DND-41 (cell line): ENCODE data around the gene NEDD4L.

Source experiments
- ATAC-seq: fragments of 200-7000 bp; cut with Tn5 transposase; 3 replicates; pipeline ENCODE4 v1.9.1; 2021; ENCODE audit warnings: low read depth; ENCODE audit not compliant: insufficient read depth
- DNase-seq: peaks from one replicate; pipeline ENCODE4 v3.0.0-alpha.2; 2020
- H2AFZ ChIP-seq: 2 replicates; pipeline ENCODE4 v1.6.0; 2012; ENCODE audit warnings: low read depth, low read length
- H3K27ac ChIP-seq: 2 replicates; pipeline ENCODE4 v1.5.1; 2012; ENCODE audit warnings: low read length, inconsistent platforms
- H3K27me3 ChIP-seq: fragments of 200-600 bp; sonication (generic); 2 replicates; pipeline ENCODE4 v1.6.0; 2012; ENCODE audit warnings: low read length, mild to moderate bottlenecking, inconsistent platforms; ENCODE audit not compliant: insufficient read depth, poor library complexity
- H3K36me3 ChIP-seq: 2 replicates; pipeline ENCODE4 v1.5.1; 2012; ENCODE audit warnings: low read length, inconsistent platforms; ENCODE audit not compliant: insufficient read depth
- H3K4me1 ChIP-seq: 2 replicates; pipeline ENCODE4 v1.5.1; 2012; ENCODE audit warnings: mild to moderate bottlenecking, low read length; ENCODE audit not compliant: insufficient read depth
- H3K4me2 ChIP-seq: 2 replicates; pipeline ENCODE4 v1.6.0; 2012; ENCODE audit warnings: mild to moderate bottlenecking, moderate library complexity, low read length, inconsistent platforms; ENCODE audit not compliant: insufficient read depth
- H3K4me3 ChIP-seq, 2 experiments: fragments of 200-600 bp in 1 of 2; shearing (Covaris generic) in 1 of 2; 2 replicates each; pipeline ENCODE4 v1.5.1; 2012 to 2016; ENCODE audit warnings: inconsistent platforms in 2 of 2, low read length in 2 of 2, mild to moderate bottlenecking in 2 of 2, low read depth in 1 of 2, moderate library complexity in 1 of 2
- H3K79me2 ChIP-seq: 2 replicates; pipeline ENCODE4 v1.6.0; 2012; ENCODE audit warnings: low read length, inconsistent platforms; ENCODE audit not compliant: insufficient read depth
- H3K9ac ChIP-seq: 2 replicates; pipeline ENCODE4 v1.6.0; 2012; ENCODE audit warnings: low read depth, mild to moderate bottlenecking, inconsistent platforms, low read length, moderate library complexity
- H3K9me3 ChIP-seq: 2 replicates; pipeline ENCODE4 v1.5.1; 2012; ENCODE audit warnings: low read length, moderate library complexity, mild to moderate bottlenecking, inconsistent platforms; ENCODE audit not compliant: insufficient read depth, severe bottlenecking
- H4K20me1 ChIP-seq: 2 replicates; pipeline ENCODE4 v1.6.0; 2012; ENCODE audit warnings: low read length; ENCODE audit not compliant: insufficient read depth
- CTCF ChIP-seq: IDR thresholded peaks from 2 replicates; pipeline ENCODE4 v1.5.1; 2012; ENCODE audit warnings: borderline replicate concordance, low read length, moderate library complexity, mild to moderate bottlenecking; ENCODE audit not compliant: poor library complexity, severe bottlenecking; ENCODE audit errors: extremely low read depth
- EZH2 ChIP-seq: IDR thresholded peaks from 3 replicates; pipeline ENCODE4 v1.6.1; 2012; ENCODE audit warnings: borderline replicate concordance, low read depth, mild to moderate bottlenecking, moderate library complexity, low read length, inconsistent platforms; ENCODE audit not compliant: severe bottlenecking

NEDD4L gene

GRCh38 chr18:58208207-58208932 lies 164.3 kb downstream of the NEDD4L start:
- no peaks in the 10 kb centered on the region for H4K20me1 ChIP-seq
- H3K9ac ChIP-seq, result no peak overlapping the region
- TF ChIP-seq CTCF (no peak), EZH2 (no peak)
- ATAC-seq (no peak), DNase-seq (no peak)
- no peak overlapping the region for H3K4me3 ChIP-seq
- no peak overlapping the region for H3K27ac ChIP-seq
- no peaks in the 10 kb centered on the region for H3K9me3 ChIP-seq
- H3K4me2 ChIP-seq, result no peak overlapping the region
- H3K79me2 ChIP-seq, result no peaks in the 10 kb centered on the region
- peaks cover 2% of the 10 kb centered on the region; the same call in 1 of the 2 replicates for H3K4me1 ChIP-seq
- H3K36me3 ChIP-seq, result no peaks in the 10 kb centered on the region
- H3K27me3 ChIP-seq, result peaks cover 3% of the 10 kb centered on the region
- H2AFZ ChIP-seq, result no peak overlapping the region

DNA sequence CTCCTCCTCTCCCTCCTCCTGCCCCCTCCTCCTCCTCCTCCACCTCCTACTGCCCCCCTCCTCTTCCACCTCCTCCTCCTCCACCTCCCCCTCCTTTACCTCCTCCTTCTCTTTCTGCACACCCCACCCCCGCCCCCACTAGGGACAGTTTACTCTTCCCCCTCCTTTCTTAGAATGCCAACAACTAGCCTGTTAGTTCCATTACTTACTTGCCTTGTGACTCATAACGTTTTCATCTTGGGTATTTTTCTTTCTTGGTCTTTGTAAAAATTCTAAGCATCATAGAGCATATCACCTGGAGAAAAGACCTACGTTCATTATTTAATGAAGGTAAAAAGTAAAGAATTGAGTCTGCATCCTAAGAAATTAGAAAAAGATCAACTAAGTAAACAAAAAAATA lies 165.3 kb downstream of the NEDD4L start:
- Histone ChIP-seq H3K4me3 (no peak overlapping the region), H2AFZ (no peak overlapping the region), H3K79me2 (no peaks in the 10 kb centered on the region), H3K9ac (no peak overlapping the region), H3K27ac (no peak overlapping the region), H3K9me3 (no peaks in the 10 kb centered on the region), H3K27me3 (peaks cover 3% of the 10 kb centered on the region), H4K20me1 (no peaks in the 10 kb centered on the region), H3K4me2 (no peak overlapping the region), H3K4me1 (peaks cover 12% of the 10 kb centered on the region), H3K36me3 (no peaks in the 10 kb centered on the region)
- TF ChIP-seq CTCF (no peak), EZH2 (no peak)
- no peak for DNase-seq
- no peak for ATAC-seq

DNA sequence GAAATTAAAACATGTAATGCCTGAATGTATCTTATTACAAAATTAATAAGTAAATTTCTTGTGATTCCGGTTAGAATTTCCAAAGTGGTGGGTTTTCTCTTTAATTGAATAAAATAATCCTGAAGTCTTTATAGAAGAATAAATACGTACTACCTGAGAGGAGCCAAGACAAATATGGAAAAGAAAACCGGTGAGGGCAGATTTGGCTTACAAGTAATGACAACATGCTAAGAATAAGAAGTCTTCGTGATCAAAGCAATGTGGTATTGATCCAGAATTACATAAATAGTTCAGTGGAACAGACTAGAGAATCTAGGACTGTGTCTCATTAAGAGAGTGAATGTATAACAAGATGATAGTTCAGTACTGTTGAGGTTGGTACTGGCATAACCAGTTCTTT lies 167.5 kb downstream of the NEDD4L start:
- no peak overlapping the region for H3K27ac ChIP-seq
- H3K36me3 ChIP-seq, result no peaks in the 10 kb centered on the region
- no peak overlapping the region for H3K4me3 ChIP-seq
- peaks cover 7% of the 10 kb centered on the region for H3K27me3 ChIP-seq
- no peaks in the 10 kb centered on the region for H3K9me3 ChIP-seq
- H3K79me2 ChIP-seq, result no peaks in the 10 kb centered on the region
- no peak overlapping the region for H3K9ac ChIP-seq
- no peak for DNase-seq
- no peaks in the 10 kb centered on the region for H4K20me1 ChIP-seq
- H3K4me1 ChIP-seq, result peaks cover 13% of the 10 kb centered on the region
- TF ChIP-seq EZH2 (no peak), CTCF (no peak)
- no peak overlapping the region for H2AFZ ChIP-seq
- no peak overlapping the region for H3K4me2 ChIP-seq
- no peak for ATAC-seq

DNA sequence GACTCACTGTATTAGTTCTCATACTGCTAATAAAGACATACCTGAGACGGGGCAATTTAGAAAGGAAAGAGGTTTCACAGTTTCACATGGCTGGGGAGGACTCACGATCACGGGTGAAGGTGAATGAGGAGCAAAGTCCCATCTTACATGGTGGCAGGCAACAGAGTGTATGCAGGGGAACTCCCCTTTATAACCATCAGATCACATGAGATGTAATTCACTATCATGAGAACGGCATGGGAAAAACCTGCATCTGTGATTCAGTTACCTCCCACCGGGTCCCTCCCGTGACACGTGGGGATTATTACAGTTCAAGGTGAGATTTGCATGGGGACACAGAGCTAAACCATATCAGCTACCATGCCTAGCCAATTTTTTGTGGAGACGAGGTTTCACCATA lies 168.2 kb downstream of the NEDD4L start:
- no peak overlapping the region for H3K9ac ChIP-seq
- peaks cover 7% of the 10 kb centered on the region for H3K27me3 ChIP-seq
- H3K79me2 ChIP-seq, result no peaks in the 10 kb centered on the region
- no peak for DNase-seq
- no peak overlapping the region for H3K4me3 ChIP-seq
- H4K20me1 ChIP-seq, result no peaks in the 10 kb centered on the region
- no peak overlapping the region for H2AFZ ChIP-seq
- H3K4me2 ChIP-seq, result no peak overlapping the region
- no peak for ATAC-seq
- TF ChIP-seq CTCF, result no peak
- no peak for TF ChIP-seq EZH2
- no peaks in the 10 kb centered on the region for H3K36me3 ChIP-seq
- H3K4me1 ChIP-seq, result peaks cover 13% of the 10 kb centered on the region
- H3K9me3 ChIP-seq, result no peaks in the 10 kb centered on the region
- no peak overlapping the region for H3K27ac ChIP-seq
